CD1c-positive myeloid dendritic cell (primary cell): ENCODE measurements around the gene ZBTB43.

Experiments
- DNase-seq: peaks from one replicate; pipeline ENCODE4 v3.0.0-alpha.2; 2016; ENCODE audit errors: extremely low spot score

The ZBTB43 gene

DNA sequence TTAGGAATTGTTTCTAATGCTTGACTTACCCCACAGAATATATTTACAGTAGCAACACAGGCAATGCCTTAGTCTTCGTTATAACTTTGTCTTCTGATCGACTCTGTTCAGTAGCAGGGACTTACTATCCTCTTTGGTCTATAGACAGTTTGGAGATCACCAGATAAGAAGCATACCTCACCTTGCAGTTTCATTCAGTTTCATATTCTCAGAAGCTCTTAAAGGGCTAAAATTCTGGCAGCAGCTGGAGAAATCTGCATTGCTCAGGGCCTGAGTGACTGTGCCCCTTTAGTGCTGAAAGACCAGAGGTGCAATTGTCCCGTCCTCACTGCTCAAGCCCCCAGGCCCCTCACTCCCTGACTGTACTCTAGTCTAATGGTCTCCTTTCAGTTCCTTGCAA is 26.0 kb downstream of the ZBTB43 start:
- DNase-seq = no peak

DNA sequence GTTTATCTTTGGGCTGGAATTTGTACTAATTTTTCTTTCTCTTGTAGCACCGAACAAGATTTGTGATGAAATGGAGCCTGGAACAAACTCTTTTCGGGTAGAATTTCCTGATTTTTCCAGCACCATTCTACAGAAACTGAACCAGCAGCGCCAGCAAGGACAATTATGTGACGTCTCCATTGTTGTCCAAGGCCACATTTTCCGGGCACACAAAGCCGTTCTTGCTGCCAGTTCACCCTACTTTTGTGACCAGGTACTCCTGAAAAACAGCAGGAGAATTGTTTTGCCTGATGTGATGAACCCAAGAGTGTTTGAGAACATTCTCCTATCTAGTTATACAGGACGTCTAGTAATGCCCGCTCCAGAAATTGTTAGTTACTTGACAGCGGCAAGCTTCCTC is 27.6 kb downstream of the ZBTB43 start:
- no peak for DNase-seq

DNA sequence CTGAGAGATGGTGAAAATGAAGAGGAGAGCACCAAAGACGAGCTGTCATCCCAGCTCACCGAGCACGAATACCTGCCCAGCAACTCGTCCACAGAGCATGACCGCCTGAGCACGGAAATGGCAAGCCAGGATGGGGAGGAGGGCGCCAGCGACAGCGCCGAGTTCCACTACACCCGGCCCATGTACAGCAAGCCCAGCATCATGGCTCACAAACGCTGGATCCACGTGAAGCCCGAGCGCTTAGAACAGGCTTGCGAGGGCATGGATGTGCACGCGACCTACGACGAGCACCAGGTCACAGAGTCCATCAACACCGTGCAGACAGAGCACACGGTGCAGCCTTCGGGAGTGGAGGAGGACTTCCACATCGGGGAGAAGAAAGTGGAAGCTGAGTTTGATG is 28.2 kb downstream of the ZBTB43 start:
- DNase-seq = no peak

DNA sequence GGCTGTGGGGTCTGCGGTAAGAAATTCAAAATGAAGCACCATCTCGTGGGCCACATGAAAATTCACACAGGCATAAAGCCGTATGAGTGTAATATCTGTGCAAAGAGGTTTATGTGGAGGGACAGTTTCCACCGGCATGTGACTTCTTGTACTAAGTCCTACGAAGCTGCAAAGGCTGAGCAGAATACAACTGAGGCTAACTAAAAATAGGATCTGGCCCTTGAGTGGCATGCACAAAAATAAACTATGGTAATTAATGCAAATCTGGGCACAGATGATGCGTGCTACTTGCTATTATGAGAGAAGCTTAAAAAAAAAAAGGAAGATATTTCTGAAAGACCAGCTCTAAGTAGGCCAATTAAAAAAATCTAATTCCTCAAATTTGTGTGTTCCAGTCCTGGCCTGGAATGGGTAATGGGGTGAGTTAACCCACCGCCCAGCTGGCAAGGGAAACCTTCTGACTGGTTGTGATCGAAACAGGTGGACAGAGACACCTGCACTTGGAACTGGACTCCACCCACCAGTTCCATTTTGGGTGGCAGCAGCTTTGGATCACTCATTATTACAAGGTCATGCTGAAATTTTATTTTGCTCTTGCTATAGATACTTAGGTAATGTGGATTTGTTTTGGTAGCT is 29.0 kb downstream of the ZBTB43 start:
- no peak for DNase-seq

DNA sequence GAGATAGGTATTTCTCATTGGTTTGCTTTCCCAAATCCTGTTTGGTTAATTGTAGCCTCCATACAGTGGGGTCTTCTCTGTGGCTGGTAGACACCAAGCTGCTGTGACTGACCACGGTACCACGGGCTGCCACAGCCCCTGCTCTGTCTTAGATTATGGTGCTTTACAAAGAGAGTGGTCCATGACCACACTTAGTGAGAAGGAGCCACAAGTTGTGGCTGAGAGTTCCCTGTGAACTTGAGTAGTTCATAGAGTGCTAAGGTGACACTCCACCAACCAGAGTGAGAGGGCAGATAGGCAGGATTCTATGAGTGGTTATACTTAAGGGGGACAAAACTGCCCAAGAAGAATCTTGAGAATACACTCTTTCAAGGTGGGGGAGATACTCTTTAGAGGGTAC is 29.8 kb downstream of the ZBTB43 start:
- DNase-seq = no peak

DNA sequence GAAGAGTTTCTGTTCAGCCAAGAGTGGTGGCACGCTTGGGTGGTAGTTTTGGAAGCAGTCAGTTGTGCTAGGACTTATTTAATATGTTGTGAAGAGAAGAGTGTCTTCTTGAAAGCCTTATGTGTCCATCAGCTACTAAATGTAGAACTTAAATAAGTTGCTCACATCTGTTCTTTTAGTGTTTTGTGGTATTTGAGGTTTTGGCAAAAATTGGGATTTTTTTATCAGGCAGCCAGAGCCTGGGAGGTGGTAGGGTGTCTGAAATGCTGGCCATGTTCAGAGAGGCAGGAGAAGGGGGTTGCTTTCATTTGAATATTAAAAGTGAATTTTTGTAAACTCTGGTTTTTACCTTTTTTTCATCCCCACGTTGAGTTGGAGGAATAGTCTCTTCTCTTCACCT is 31.4 kb downstream of the ZBTB43 start:
- no peak for DNase-seq

DNA sequence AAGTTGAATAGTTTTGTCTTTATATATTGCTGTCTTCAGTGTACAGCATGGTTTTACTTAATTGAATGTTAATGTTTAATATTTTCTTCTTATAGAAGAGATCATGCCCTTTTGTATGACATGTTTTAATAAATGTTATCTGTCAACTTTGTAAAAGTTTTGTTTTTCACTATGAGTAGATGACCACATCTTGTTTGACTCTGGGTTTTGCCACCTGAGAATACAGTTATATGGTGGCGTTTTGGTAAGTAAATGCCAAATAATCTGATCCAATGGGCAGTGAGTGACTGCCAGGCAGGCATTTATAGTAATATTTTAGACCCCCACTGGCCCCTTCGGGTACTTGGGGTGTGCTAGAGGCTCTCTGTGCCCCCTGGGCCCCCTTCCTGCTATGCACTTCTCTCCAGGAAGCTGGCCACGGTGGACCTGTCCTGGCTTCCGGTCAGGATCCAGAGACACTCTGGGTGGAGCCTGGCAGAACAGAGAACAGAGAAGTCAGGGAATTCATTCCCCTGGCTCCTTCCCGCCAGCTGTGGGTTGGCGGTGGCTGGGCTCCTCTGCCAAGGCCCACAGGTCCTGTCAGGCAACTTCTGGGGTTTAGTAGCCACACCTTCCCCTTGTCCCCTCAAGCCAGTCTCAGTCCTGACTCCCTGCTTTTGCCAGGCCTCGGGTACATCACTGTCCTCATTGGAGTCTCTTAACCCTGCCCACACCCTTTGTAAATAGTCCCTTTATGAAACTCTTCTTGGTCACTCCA is 33.4 kb downstream of the ZBTB43 start:
- no peak for DNase-seq

DNA sequence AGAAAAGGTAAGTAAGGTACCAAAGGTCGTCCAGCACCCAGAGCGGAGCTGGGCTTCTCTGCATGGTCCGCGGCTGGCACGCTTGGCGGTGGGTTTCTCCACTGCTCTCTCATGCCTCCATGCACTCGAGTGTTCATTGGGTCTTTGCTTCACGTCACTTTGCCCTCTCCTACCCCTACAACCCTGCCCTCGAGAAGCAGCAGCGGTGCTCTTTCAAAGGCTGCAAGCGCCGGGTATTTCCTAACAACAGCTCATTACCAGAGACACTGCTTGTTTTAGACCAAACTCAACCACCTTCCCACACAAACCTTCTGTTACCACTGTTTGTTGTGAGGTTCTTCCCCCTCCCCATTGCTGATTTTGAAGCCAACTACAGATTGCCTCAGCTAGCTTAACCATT is 34.1 kb downstream of the ZBTB43 start:
- DNase-seq = no peak

DNA sequence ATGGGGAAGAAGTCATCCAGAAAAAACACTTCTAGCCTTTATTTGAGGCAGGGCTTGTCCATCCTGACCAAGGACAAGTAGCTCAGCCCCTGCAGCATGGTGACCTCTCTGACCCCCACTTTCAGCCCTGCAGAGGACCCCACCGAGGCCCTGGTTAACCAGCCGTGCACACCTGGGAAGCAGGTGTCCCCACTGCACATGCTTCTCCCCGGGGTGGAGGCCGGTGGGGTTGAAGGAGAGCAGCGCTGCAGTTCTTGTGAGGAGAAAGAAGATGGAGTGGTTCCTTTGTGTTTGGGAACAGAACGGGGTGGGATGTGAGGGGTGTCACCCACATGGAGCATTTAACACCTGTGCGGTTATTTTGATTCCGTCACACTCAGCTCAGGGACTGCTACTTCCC is 34.5 kb downstream of the ZBTB43 start:
- DNase-seq = no peak

DNA sequence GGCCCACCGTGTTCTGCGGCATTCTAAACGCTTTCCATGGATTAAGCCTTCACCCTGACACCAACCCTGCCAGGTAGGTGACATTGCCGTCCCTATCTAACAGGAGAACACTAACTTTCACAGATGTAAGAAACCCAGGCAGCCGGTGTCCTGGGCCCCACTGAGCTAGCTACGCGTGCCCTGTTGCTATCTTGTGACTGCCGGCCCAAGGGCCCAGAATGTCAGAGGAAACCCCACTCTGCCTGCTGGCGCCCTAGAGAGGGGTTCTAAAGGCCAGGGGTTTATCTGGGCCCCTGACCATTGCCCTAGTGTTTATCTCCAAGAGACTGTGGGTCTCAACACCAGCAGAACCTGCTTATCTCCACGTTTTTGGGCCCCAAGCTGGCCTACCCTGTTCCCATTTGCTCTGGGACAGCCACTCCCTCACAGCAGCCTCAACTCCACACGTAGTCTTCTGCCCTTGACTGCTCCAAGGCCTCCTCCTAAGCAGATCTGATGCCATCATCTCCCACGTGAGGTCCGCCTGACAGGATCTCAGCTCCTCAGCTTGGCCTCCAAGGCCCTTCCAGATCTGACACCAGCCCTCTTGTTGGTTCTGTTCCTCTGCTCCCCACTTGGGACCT is 37.5 kb downstream of the ZBTB43 start:
- no peak for DNase-seq

DNA sequence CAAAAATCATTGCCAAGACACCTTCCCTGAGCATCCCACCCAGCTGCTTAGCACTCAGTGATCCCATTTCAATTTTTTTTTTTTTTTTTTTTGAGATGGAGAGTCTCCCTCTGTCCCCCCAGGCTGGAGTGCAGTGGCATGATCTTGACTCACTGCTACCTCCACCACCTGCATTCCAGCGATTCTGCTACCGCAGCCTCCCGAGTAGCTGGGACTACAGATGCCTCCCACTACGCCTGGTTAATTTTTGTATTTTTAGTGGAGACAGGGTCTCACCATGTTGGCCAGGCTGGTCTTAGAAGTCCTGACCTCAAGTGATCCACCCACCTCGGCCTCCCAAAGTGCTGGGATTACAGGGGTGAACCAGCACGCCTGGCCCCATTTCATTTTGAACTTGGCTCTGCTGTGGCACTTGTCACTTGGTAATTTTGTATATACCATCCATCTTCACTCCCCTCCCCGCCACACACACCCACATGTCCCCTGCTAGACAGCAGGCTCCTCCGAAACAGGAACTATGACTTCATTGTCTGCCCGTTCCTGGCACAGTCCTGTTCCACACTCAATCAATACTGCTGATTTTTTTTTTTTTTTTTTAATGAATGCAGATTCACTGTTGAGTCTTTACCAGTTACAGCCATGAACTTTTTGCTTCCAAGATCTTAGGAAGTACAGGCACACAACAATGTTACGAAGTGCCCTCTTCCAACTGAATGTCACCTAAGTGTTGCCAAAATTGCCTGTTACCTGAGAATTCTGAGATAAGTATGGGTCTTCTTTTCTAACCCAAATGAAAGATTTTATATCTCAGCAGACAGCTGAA is 38.3 kb downstream of the ZBTB43 start:
- peak; percentile 67 for DNase-seq

DNA sequence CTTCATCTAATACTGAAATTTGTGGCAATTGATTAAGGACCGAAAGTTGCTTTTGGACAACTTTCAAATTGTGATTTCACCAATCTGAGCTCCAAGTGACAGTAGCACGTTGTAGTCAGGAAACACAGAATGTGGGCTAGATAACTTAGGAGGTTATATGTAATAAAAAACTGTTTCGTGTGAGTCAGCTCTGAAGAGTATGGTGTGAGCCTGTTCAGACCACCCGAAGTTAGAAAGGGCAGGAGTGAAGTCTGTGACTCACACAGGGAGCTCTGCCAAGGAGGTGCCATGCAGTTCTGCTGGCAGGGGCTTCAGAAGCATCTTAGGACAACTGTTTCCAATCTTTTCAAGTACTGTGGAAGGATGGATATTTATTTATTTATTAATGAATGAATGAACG is 39.2 kb downstream of the ZBTB43 start:
- no peak for DNase-seq

DNA sequence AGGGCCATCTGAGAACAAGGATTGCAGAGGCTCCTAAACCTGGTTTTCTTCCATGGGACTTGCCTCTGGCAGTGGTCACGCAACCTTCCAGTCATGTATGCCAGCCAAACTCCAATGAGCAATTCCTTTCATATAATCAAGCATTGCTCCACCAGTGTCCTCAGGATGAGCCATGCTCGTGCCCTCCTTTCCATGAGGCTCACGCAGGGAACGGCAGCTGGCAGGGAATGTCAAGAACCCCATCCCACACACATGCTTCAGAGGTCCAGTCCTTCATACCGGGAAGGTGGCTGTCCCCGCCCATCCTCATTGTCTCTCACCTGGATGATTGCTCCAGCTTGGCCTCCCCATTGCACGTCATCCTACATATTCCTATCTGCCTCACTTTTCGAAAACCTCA is 42.2 kb downstream of the ZBTB43 start:
- no peak for DNase-seq

DNA sequence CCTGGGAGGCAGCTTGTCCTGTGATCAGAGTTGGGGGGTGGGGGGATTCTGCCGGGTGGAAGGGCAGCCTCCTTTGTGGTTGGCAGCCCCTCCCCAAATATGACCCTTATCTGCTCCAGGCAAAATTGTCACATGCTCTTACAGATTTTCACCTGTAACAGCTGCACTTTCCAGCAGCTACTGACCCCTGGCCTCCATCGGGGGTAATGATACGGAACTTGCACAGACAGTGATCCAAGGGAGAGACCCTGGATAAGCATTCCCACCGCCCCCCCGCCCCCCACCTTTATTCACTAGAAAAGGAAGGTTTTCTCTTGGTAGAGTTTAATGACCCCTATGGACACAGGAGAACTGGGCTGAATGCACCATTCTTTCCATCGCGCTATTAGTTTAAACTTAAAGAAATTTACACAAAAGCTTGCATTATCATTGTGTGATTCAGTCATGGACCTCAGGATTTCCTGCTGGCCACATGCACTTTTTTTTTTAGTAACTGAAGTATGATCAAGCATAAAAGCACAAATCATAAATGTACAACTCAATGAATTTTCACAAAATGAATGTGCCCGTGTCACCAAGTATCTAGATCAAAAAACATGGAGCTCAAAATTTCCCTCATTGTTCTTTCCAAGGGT is 44.9 kb downstream of the ZBTB43 start:
- DNase-seq = no peak

DNA sequence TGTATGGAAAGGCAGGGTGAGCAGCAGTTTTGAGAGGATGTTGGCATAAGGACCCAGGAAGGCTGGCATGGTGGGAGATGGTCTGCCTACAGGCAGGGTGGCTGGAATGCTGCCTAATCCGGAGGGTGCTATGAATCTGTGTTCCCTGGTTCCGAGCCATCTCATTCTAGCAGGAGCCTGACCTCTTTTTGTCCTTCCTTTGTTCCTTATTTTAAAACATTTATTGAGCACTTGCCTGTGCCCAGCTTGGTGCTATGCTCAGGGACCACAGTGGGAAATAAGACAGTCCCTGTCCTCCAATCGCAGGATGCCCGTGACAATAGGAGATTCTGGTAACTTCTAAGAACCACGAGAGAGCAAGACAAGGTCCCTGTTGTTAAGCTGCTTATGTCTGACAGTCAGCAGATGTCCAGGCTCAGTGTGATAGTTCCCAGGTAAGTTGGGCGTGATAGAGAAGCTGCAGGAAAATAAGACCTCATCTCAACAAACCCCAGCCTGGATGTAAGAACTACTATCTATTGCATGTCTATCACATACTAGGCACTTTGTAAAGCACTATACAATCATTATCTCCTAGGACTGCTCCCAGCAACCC is 46.5 kb downstream of the ZBTB43 start:
- DNase-seq = no peak

DNA sequence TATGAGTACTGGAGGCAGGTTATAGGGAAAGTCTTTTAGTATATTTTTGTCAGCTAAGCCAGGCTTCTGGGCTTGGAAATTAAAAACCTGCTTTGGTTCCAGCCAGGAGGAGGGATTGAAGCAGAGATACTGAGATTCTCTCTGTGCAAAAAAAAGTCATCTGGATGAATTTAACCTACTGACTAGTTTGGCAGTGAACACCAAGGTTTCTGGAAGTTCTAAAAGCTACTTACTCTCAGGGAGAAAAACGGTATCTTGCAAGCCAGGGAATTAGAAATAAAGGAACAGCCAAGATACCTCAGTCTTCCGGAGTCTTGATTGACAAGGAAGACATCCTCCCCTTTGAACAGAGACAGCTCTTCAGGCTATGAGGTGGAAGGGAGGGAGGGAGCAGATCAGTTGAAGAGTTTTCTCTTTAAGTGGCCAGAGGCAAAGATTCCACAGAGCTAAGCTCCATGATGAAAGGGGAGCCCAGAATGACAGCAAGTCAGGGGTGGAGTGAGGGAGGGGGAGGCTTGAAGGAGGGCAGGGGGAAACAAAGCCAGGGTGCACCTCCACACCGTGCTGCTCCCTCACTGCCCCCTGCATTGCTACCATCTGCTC is 47.3 kb downstream of the ZBTB43 start:
- DNase-seq = no peak

DNA sequence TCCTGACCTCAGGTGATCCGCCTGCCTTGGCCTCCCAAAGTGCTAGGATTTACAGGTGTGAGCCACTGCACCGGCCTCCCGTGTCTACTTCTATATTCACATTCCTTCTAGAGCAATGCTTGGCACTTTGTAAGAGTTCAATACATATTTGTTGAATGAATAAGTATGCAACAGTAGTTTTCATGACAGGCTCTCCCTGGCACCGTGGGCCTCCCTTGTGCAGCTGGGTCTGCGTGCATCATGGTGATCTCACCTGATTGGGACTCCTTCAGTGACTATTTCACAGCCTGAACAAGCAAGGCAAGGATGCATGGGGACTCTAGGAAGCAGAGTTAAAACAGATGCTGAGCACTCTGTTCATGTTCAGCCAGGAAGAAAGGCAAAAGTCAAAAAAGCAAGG is 48.8 kb downstream of the ZBTB43 start:
- no peak for DNase-seq

DNA sequence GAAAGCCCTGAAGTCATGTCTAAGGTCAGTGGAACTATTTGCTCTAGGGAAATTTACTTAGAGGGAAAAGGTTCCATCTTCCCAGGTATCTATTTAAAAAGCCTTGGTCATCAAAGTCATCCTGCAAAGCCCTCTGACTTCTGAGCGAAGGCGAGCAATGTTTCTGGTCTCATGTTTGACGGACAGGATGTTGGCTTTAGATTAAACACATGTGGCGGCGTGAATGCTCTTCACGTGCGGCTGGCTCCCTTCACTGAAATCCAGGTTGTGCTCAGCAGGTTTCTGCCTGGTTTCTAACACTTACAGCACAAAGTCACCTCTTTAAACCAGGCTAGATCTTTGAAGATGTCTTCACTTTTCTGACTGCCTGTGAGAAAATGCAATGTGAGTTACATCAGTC is 49.9 kb downstream of the ZBTB43 start:
- DNase-seq = no peak

DNA sequence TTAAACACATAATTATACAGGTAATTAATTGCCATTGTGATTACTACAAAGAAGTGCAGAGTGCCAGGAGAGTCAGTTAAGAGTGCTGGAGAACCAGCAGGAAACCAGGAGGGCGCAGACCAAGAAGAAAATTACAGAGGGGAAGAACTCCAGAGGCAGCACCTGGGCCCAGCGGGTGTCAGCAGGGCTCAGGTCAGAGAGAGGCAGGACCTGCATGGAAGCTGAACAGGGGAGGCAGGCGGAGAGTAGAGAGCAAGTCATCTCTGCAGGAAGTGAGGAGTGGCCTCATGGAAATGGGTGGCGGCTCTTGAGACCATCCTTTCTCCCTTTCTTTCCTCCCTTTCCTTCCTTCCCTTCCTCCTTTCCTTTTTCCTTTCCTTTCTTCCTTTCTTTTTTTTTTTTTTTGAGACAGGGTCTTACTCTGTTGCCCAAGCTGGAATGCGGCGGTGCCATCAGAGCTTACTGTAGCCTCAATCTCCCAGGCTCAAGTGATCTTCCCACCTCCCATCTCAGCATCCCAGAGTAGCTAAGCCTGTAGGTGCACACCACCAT is 51.6 kb downstream of the ZBTB43 start:
- no peak for DNase-seq

DNA sequence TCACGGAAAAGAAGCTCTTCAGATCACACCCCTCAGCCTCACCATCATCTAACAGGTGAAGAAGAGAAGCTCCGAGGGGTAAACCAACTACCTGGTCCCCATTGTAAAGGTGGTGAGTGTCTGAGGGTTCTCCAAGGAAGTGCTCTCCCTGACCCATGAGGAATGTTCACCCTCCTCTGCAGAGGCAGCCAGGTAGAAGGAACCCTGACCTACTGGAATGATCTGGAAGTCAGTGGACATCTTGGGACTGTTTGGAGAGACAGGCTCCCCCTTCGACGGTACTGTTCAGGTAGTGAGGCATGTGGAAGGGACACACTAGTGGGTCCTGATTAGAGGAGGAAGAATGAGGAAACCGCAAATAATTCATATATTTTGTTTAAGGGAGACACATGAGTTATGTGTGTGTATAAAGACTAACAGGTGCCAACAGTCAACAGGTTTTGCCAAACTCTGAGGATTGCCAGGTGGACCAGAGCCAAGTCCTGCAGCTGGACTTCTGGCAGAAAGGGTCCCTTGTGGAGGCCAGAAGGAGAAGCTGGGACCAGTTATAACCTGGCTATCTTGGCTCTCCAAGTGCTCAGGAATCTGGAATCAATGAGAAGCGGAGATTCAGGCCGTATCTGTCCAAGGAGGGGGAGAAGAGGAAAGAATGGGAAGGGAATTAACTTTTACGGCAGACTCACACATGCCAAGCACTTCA is 52.6 kb downstream of the ZBTB43 start:
- no peak for DNase-seq
